HEK293T (cell line): Measurements from ENCODE around the gene CTSO.
A peak's percentile ranks its signal among the peaks of the same experiment; 100 is the strongest.

ENCODE experiments used
- CTCF ChIA-PET: fragments of 350-600 bp; formaldehyde crosslinking; extraction: SDS; loops from one replicate; lab custom pipeline; 2021; ENCODE audit warnings: antibody characterized with exemption, inconsistent platforms; lab: Yijun Ruan, JAX
- POLR2A ChIA-PET: fragments of 350-600 bp; formaldehyde crosslinking; extraction: SDS; loops from one replicate; lab custom pipeline; 2020; ENCODE audit warnings: antibody characterized with exemption, inconsistent platforms; lab: Yijun Ruan, JAX
- DNase-seq: peaks from one replicate; pipeline ENCODE4 v3.0.0; 2012; ENCODE audit warnings: mixed read lengths; ENCODE audit errors: extremely low spot score
- ARNT ChIP-seq: fragments of 450-650 bp; IDR thresholded peaks from 2 replicates; pipeline ENCODE4 v1.6.1; 2017; ENCODE audit warnings: mild to moderate bottlenecking
- BHLHE40 ChIP-seq: fragments of 450-650 bp; IDR thresholded peaks from 2 replicates; pipeline ENCODE4 v1.6.1; 2016; ENCODE audit warnings: mild to moderate bottlenecking, moderate library complexity, borderline replicate concordance
- CTBP1 ChIP-seq: fragments of 450-650 bp; IDR thresholded peaks from 2 replicates; pipeline ENCODE4 v1.6.1; 2016; ENCODE audit warnings: borderline replicate concordance
- ELF4 ChIP-seq: fragments of 450-650 bp; IDR thresholded peaks from 2 replicates; pipeline ENCODE4 v1.6.1; 2017; ENCODE audit warnings: antibody characterized with exemption
- FOXA1 ChIP-seq: fragments of 450-650 bp; IDR thresholded peaks from 2 replicates; pipeline ENCODE4 v1.6.1; 2016; ENCODE audit warnings: mild to moderate bottlenecking
- FOXK2 ChIP-seq: fragments of 450-650 bp; IDR thresholded peaks from 2 replicates; pipeline ENCODE4 v1.6.1; 2016; ENCODE audit warnings: mild to moderate bottlenecking
- FOXM1 ChIP-seq: fragments of 450-650 bp; IDR thresholded peaks from 2 replicates; pipeline ENCODE4 v1.6.1; 2017; ENCODE audit warnings: mild to moderate bottlenecking, borderline replicate concordance
- HDGF ChIP-seq: fragments of 450-650 bp; IDR thresholded peaks from 2 replicates; pipeline ENCODE4 v1.6.1; 2017; ENCODE audit warnings: antibody characterized with exemption, borderline replicate concordance
- L3MBTL2 ChIP-seq: fragments of 450-650 bp; conservative IDR thresholded peaks from 2 replicates; pipeline ENCODE4 v1.6.1; 2016; ENCODE audit warnings: mild to moderate bottlenecking
- LEF1 ChIP-seq: fragments of 450-650 bp; IDR thresholded peaks from 2 replicates; pipeline ENCODE4 v1.6.1; 2017; ENCODE audit warnings: mild to moderate bottlenecking, borderline replicate concordance
- NFRKB ChIP-seq: fragments of 450-650 bp; IDR thresholded peaks from 2 replicates; pipeline ENCODE4 v1.6.1; 2016; ENCODE audit warnings: mild to moderate bottlenecking, moderate library complexity
- SP1 ChIP-seq: fragments of 450-650 bp; IDR thresholded peaks from 2 replicates; pipeline ENCODE4 v1.6.1; 2017
- SUZ12 ChIP-seq: fragments of 450-650 bp; IDR thresholded peaks from 2 replicates; pipeline ENCODE4 v1.6.1; 2016; ENCODE audit warnings: mild to moderate bottlenecking
- TARDBP ChIP-seq: fragments of 450-650 bp; IDR thresholded peaks from 2 replicates; pipeline ENCODE4 v1.6.1; 2016
- ZNF384 ChIP-seq: fragments of 450-650 bp; IDR thresholded peaks from 2 replicates; pipeline ENCODE4 v1.6.1; 2016
- TF ChIP-seq, protein P1 (sequence below): fragments of 450-650 bp; IDR thresholded peaks from 2 replicates; pipeline ENCODE4 v1.6.1; 2016

Gene CTSO

DNA sequence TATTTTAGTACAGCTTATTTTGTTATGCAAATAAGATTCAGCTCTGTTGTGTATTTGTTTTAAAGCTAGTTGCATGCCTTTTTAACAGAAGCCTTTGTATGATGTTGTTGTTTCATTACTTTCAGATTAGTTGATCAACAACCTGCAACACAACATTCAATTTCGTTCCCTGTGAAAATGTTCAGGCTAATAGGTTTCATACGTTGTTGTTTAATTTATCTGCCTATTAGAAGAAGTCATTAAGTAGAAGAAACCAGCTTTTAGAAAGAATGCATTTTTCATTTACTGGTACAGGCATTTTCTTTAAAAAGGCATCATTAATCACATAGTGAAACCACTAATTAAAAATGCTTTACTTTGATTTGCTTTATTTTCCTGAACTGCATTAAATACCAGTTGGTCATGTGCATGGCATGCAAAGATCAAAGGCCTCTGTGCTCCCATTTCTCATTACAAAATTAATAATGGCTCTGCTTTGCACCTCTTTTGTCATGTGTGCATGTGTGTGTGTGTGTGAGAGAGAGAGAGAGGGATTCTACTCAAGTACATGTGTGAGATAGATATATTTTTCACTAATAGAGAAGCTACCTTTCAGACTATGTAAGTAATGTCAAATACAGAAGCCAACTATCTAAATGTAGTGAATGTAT is 29.2 kb upstream of the CTSO start:
- POLR2A ChIA-PET: no interaction called here
- no peak for TF ChIP-seq TARDBP
- TF ChIP-seq SP1: no peak
- no peak for TF ChIP-seq ELF4
- TF ChIP-seq L3MBTL2: no peak
- CTCF ChIA-PET: no interaction called here
- DNase-seq: no peak

- TF ChIP-seq HDGF (no peak), SUZ12 (no peak), SP1 (no peak), FOXA1 (no peak), NFRKB (no peak), FOXK2 (no peak), FOXM1 (no peak), ZNF384 (no peak), ARNT (no peak), TARDBP (no peak), BHLHE40 (no peak), ELF4 (no peak)
- TF ChIP-seq, protein P1, sequence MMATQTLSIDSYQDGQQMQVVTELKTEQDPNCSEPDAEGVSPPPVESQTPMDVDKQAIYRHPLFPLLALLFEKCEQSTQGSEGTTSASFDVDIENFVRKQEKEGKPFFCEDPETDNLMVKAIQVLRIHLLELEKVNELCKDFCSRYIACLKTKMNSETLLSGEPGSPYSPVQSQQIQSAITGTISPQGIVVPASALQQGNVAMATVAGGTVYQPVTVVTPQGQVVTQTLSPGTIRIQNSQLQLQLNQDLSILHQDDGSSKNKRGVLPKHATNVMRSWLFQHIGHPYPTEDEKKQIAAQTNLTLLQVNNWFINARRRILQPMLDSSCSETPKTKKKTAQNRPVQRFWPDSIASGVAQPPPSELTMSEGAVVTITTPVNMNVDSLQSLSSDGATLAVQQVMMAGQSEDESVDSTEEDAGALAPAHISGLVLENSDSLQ: no peak
- POLR2A ChIA-PET: no interaction called here
- DNase-seq: no peak
Observed at GRCh38 chr4:155978810-155979209, 25.1 kb upstream of the CTSO start.

GRCh38 chr4:155975511-155975910 is 21.8 kb upstream of the CTSO start:
- POLR2A ChIA-PET: no interaction called here
- no peak for DNase-seq
- TF ChIP-seq FOXM1 (no peak), ELF4 (no peak), LEF1 (no peak)
- CTCF ChIA-PET: no interaction called here

More at GRCh38 chr4:155978810-155979209, 25.1 kb upstream of the CTSO start:
- CTCF ChIA-PET: no interaction called here

DNA sequence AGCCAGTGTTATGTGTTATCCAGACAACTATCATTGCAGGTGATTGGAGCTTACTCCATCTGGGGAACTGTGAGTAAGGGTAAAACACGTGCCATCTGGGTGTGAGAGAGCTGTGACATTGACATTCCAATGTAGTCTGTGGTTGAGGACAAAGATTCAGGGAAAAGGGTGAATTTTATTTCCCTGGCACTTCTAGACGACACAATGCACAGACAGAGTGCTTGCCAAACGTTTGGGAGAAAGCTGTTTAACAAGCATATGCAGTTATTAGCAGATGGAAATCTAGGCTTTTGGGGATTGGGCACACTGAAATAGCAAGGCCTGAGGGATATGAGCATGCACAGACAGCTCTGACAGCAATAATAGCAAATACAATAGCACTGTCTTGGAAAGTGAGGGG is 21.3 kb upstream of the CTSO start:
- no peak for DNase-seq
- POLR2A ChIA-PET: no interaction called here
- CTCF ChIA-PET: no interaction called here
- TF ChIP-seq BHLHE40 (no peak), CTBP1 (no peak), NFRKB (no peak), LEF1 (no peak), FOXA1 (no peak), ZNF384 (no peak), ELF4 (no peak), FOXM1 (no peak), SP1 (no peak), ARNT (no peak), SUZ12 (no peak), FOXK2 (no peak)
- TF ChIP-seq, protein P1: no peak

DNA sequence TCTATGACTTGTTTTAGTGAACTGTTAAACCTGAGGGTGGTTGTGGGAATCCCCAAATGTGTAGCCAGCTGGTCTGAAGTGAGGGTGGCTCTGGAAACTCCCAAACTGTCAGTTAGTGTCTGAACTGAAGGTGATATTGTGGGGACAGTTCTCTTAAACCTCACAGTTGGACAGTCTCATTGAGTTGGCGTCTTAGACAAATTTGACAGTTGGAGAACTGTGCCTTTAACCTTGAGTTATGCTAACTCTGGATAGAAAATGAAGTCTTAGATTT is 20.7 kb upstream of the CTSO start:
- DNase-seq: no peak
- CTCF ChIA-PET: no interaction called here
- POLR2A ChIA-PET: no interaction called here
- TF ChIP-seq TARDBP: no peak
- no peak for TF ChIP-seq SP1
- no peak for TF ChIP-seq FOXM1
- TF ChIP-seq HDGF: no peak

DNA sequence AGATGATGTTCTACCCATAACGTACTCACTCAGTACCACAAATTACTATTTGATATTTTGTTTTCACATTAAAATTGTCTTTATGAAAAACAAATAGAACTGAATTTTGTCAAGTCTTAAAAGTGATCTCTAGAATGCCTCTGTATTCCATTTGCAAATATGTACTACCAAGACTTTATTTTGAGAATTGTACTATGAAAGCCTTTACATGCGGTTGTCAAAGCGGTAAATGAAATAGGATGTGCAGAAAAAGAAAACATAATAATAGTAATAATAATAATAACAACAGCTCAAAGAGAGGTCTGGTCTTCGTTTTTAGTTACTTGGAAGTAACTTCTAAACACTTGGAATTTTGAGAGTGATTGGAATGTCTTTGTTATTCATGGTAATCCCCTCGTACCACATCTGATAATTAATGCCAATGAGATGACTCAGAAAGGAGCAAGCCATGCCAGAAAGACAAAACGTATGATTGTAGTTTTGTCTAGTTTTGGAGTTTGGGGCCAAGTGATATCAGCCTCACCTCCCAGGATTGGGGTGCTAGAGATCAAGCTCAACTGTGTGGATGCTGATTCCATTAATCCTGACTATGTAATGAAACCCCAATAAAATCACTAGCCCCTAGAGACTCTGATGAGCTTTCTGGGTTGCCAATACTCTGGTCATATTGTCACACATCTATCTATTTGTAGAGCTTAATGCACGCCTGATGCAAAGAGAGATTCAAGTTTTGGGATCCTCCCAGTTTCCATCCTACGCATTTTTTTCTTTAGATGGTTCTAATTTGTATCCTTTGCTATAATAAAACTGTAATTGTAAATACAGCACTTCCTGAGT is 20.2 kb upstream of the CTSO start:
- ChIA-PET CTCF (interaction anchor here (0.6 to 0.7 kb wide), 2 partner anchors 20 to 413 kb away, joined by 3 read pairs; no protein-coding TSS in a partner anchor), POLR2A (no interaction called here)
- no peak for DNase-seq
- TF ChIP-seq LEF1 (no peak), FOXK2 (no peak), ARNT (no peak), BHLHE40 (no peak), FOXM1 (no peak), SP1 (no peak), SUZ12 (no peak), CTBP1 (no peak)
- TF ChIP-seq, protein P1: no peak

DNA sequence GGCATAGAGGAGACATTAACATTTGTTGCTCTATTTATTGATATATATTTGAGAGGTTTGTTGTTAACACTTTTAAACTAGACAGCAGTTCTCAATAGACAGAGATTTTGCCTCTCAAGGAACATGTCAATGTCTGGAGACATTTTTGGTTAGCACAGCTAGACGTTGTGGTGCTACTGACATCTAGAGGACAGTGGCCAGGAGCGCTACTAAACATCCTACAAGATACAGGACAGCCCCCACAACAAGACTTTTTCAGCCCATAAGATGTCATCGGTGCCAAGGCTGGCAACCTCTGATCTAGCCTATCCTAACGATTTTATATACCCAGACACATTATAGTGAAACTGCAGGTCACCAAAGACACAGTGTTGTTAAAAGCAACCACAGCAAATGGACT is 18.4 kb upstream of the CTSO start:
- CTCF ChIA-PET: interaction anchor here (0.5 kb wide), 1 partner anchor 1090 kb away, joined by 3 read pairs; no protein-coding TSS in a partner anchor
- TF ChIP-seq BHLHE40 (no peak), L3MBTL2 (no peak), TARDBP (no peak), FOXM1 (no peak), FOXA1 (no peak), NFRKB (no peak), LEF1 (no peak)
- TF ChIP-seq, protein P1: no peak
- peak; percentile 21 for DNase-seq

More for the DNA sequence above, 18.4 kb upstream of the CTSO start:
- POLR2A ChIA-PET: no interaction called here
